ENCODE results near the gene TIMP2. TPM values are rescaled to one million over a fixed set of nuclear protein-coding genes. Genes with fewer than 3 reads are reported as not detected.

The TIMP2 gene
- total RNA-seq, 1 donor from 2014 or later: 2.3 TPM

- intact Hi-C loops (cut with micrococcal nuclease): no loop called here
Observed at GRCh38 chr17:78818932-78819331, 106.3 kb downstream of the TIMP2 start.

GRCh38 chr17:78818152-78818846 is 106.9 kb downstream of the TIMP2 start:
- intact Hi-C loops (cut with micrococcal nuclease): no loop called here

- intact Hi-C loops (cut with micrococcal nuclease): loop anchor here (1.0 kb wide), 6 partner anchors 12 to 81 kb away; partner anchors contain the start of gene CYTH1
Observed at GRCh38 chr17:78817123-78817522, 108.1 kb downstream of the TIMP2 start.

GRCh38 chr17:78815696-78816095 is 109.5 kb downstream of the TIMP2 start:
- intact Hi-C loops (cut with micrococcal nuclease): no loop called here

- intact Hi-C loops (cut with micrococcal nuclease): loop anchor here (1.0 kb wide), 1 partner anchor 8 kb away; no protein-coding TSS in a partner anchor
Observed at GRCh38 chr17:78812855-78813254, 112.3 kb downstream of the TIMP2 start.

GRCh38 chr17:78808163-78808562 is 117.0 kb downstream of the TIMP2 start:
- intact Hi-C loops (cut with micrococcal nuclease): loop anchor here (5.0 kb wide), 2 partner anchors 34 to 1229 kb away; partner anchors contain the start of genes CCDC40, TBC1D16 and USP36

GRCh38 chr17:78806451-78806850 is 118.7 kb downstream of the TIMP2 start:
- intact Hi-C loops (cut with micrococcal nuclease): loop anchor here (5.0 kb wide), 2 partner anchors 36 to 1231 kb away; partner anchors contain the start of genes CCDC40, TBC1D16 and USP36

GRCh38 chr17:78805301-78805700 is 119.9 kb downstream of the TIMP2 start:
- intact Hi-C loops (cut with micrococcal nuclease): loop anchor here (1.0 to 5.0 kb wide), 6 partner anchors 8 to 1232 kb away; partner anchors contain the start of genes CCDC40, CYTH1, TBC1D16 and USP36

GRCh38 chr17:78804777-78805176 is 120.4 kb downstream of the TIMP2 start:
- intact Hi-C loops (cut with micrococcal nuclease): loop anchor here (1.0 to 5.0 kb wide), 6 partner anchors 9 to 1233 kb away; partner anchors contain the start of genes CCDC40, CYTH1, TBC1D16 and USP36

GRCh38 chr17:78803186-78803845 is 121.9 kb downstream of the TIMP2 start:
- intact Hi-C loops (cut with micrococcal nuclease): no loop called here

Other genes with a start within 250 kb of the TIMP2 start
- 299 and 310 TPM in 2 replicates for gene CYTH1, start 143.1 kb downstream of the TIMP2 start, total RNA-seq
- 95.5 and 110 TPM in 2 replicates for gene USP36, start 84.6 kb downstream of the TIMP2 start, total RNA-seq
- 0.22 TPM in 1 of 2 replicates, not detected in the other for gene CEP295NL, start 22.2 kb downstream of the TIMP2 start, total RNA-seq
- 212 and 224 TPM in 2 replicates for gene LGALS3BP, start 54.5 kb upstream of the TIMP2 start, total RNA-seq
- gene CANT1, start 84.4 kb upstream of the TIMP2 start, total RNA-seq: 82.8 and 83.9 TPM in 2 replicates
- 0.12 TPM in 1 of 2 replicates, not detected in the other for gene C1QTNF1, start 98.8 kb upstream of the TIMP2 start, total RNA-seq
- 37.6 and 41.2 TPM in 2 replicates for gene ENGASE, start 149.4 kb upstream of the TIMP2 start, total RNA-seq

Data from T-helper 1 cell treated with Interleukin-12 subunit alpha and Interleukin-12 subunit beta and Interleukin-4 antibody, amounts not matched to agents 30 ng/mL and 1 ng/mL, for 36 hours (primary cell).